Epithelial cell of esophagus (primary cell): Measurements from ENCODE around the gene RTN4RL2.

Experiments used
- DNase-seq: peaks from one replicate; pipeline ENCODE4 v3.0.0; 2010; ENCODE audit warnings: low read depth
- H3K4me3 ChIP-seq: 2 replicates; pipeline ENCODE4 v1.5.1; 2011; ENCODE audit warnings: mild to moderate bottlenecking, low read length, control low read depth
- CTCF ChIP-seq: IDR thresholded peaks from 2 replicates; pipeline ENCODE4 v1.5.1; 2011; ENCODE audit warnings: low read depth, mild to moderate bottlenecking, low read length, control low read depth, inconsistent platforms; ENCODE audit not compliant: insufficient read depth; ENCODE audit errors: missing control alignments

The RTN4RL2 gene

GRCh38 chr11:57496109-57496820, 35.9 kb downstream of the RTN4RL2 start:
- no peak overlapping the region for H3K4me3 ChIP-seq
- TF ChIP-seq CTCF: no peak
- DNase-seq: no peak

GRCh38 chr11:57497303-57498247, 37.2 kb downstream of the RTN4RL2 start:
- no peak for DNase-seq
- TF ChIP-seq CTCF: no peak
- no peak overlapping the region for H3K4me3 ChIP-seq

- H3K4me3 ChIP-seq: no peak overlapping the region
- TF ChIP-seq CTCF: no peak
- DNase-seq: no peak
These were observed 38.2 kb downstream of the RTN4RL2 start for GRCh38 chr11:57498540-57498939.

- peak overlapping the region; percentile 27 for H3K4me3 ChIP-seq
- peak; percentile 85 for DNase-seq
- TF ChIP-seq CTCF: no peak
These were observed 39.2 kb downstream of the RTN4RL2 start for GRCh38 chr11:57499413-57499982.

GRCh38 chr11:57499983-57500461, 39.7 kb downstream of the RTN4RL2 start:
- TF ChIP-seq CTCF: no peak
- peak overlapping the region; percentile 27 for H3K4me3 ChIP-seq
- no peak for DNase-seq

- TF ChIP-seq CTCF: no peak
- H3K4me3 ChIP-seq: no peak overlapping the region
- DNase-seq: no peak
These were observed 40.2 kb downstream of the RTN4RL2 start for GRCh38 chr11:57500515-57500914.
